HepG2 (cell line): ENCODE results near the gene RNF175. TPM values are rescaled to one million over a fixed set of nuclear protein-coding genes. Genes with fewer than 3 reads are reported as not detected.
A peak's percentile ranks its signal among the peaks of the same experiment; 100 is the strongest.

Experiments used
- ATAC-seq: fragments of 200-7000 bp; cut with Tn5 transposase; 3 replicates; pipeline ENCODE4 v1.9.1; 2020; ENCODE audit warnings: mild to moderate bottlenecking, moderate library complexity
- BruUV-seq: library from RNA; stranded (reverse); fragments of 400-500 nt; replicated peaks from 2 replicates; lab custom pipeline; 2021; lab: Mats Ljungman, UMichigan
- CTCF ChIA-PET: fragments of 300-600 bp; formaldehyde crosslinking; extraction: SDS; loops from one replicate; lab custom pipeline; 2021; ENCODE audit warnings: low total read pairs, inconsistent platforms, low intra/inter-chr PET ratio; lab: Yijun Ruan, JAX
- POLR2A ChIA-PET: fragments of 350-600 bp; sonication (Branson Sonifier 250); formaldehyde crosslinking; loops from one replicate; lab custom pipeline; 2020; ENCODE audit warnings: antibody characterized with exemption, inconsistent platforms; lab: Yijun Ruan, JAX
- DNase-seq: peaks from one replicate; pipeline ENCODE4 v3.0.0-alpha.2; 2015; ENCODE audit warnings: low spot score
- FAIRE-seq: peaks from 3 replicates; lab custom pipeline; 2011; peaks lifted over from hg19 to GRCh38; lab: Jason Lieb, UNC
- H2AFZ ChIP-seq: one replicate; pipeline ENCODE4 v1.6.1; 2011; ENCODE audit warnings: low read length, inconsistent platforms
- H3K27ac ChIP-seq: fragments of 300-600 bp; 3 replicates; pipeline ENCODE4 v1.8.0; 2011; ENCODE audit warnings: mixed run types, mild to moderate bottlenecking, mixed read lengths, low read length, inconsistent platforms; ENCODE audit not compliant: insufficient read depth; ENCODE audit errors: extremely low read length
- H3K27me3 ChIP-seq, 2 experiments: fragments of 200-600 bp in 1 of 2; 2 replicates in 1 of 2; 3 replicates in 1 of 2; pipeline versions ENCODE4 v1.6.0 to v1.8.0; 2011; ENCODE audit warnings: low read length in 2 of 2, mild to moderate bottlenecking in 2 of 2, moderate library complexity in 2 of 2, inconsistent platforms in 1 of 2; ENCODE audit not compliant: insufficient read depth in 2 of 2, control insufficient read depth in 1 of 2
- H3K36me3 ChIP-seq, 2 experiments: fragments of 200-600 bp in 1 of 2; replicated peaks in 1 of 2; 2 replicates in 1 of 2; 3 replicates in 1 of 2; pipeline versions ENCODE4 v1.5.1 to v1.8.0; 2011; ENCODE audit warnings: low read length in 2 of 2, inconsistent platforms in 1 of 2; ENCODE audit not compliant: insufficient read depth in 2 of 2, control insufficient read depth in 1 of 2
- H3K4me1 ChIP-seq: 2 replicates; pipeline ENCODE4 v1.5.1; 2012; ENCODE audit warnings: low read length, inconsistent platforms; ENCODE audit not compliant: insufficient read depth
- H3K4me2 ChIP-seq: 2 replicates; pipeline ENCODE4 v1.6.0; 2011; ENCODE audit warnings: low read depth, low read length, inconsistent platforms
- H3K4me3 ChIP-seq, 3 experiments: fragments of 200-600 bp in 1 of 3; sonication (generic), shearing (Covaris generic) in 1 of 3; replicated peaks in 1 of 3; 2 replicates each; pipeline ENCODE4 v1.5.1; 2011 to 2016; ENCODE audit warnings: low read length in 3 of 3, inconsistent platforms in 2 of 3, low read depth in 2 of 3, mild to moderate bottlenecking in 2 of 3, control low read depth in 1 of 3, mixed read lengths in 1 of 3; ENCODE audit not compliant: insufficient read depth in 1 of 3
- H3K79me2 ChIP-seq: one replicate; pipeline ENCODE4 v1.6.1; 2011; ENCODE audit warnings: low read length, inconsistent platforms; ENCODE audit not compliant: insufficient read depth
- H3K9ac ChIP-seq: 2 replicates; pipeline ENCODE4 v1.6.0; 2011; ENCODE audit warnings: mild to moderate bottlenecking, low read depth, low read length, inconsistent platforms; ENCODE audit not compliant: insufficient read depth
- H3K9me3 ChIP-seq: 2 replicates; pipeline ENCODE4 v1.5.1; 2012; ENCODE audit warnings: mild to moderate bottlenecking, low read length
- H4K20me1 ChIP-seq: 2 replicates; pipeline ENCODE4 v1.6.0; 2011; ENCODE audit warnings: inconsistent platforms, mild to moderate bottlenecking, low read length, moderate library complexity; ENCODE audit not compliant: insufficient read depth
- ATM ChIP-seq: fragments of 450-650 bp; IDR thresholded peaks from 2 replicates; pipeline ENCODE4 v1.7.1; 2017; ENCODE audit warnings: mild to moderate bottlenecking, borderline replicate concordance
- MBD4 ChIP-seq: IDR thresholded peaks from 2 replicates; pipeline ENCODE4 v1.6.1; 2012; ENCODE audit warnings: low read length, inconsistent platforms, borderline replicate concordance
- STAG1 ChIP-seq: sonication (generic); formaldehyde crosslinking; IDR thresholded peaks from 2 replicates; pipeline ENCODE4 v1.4.0; 2020; ENCODE audit warnings: missing genetic modification reagents
- ZBTB38 ChIP-seq: sonication (generic); formaldehyde crosslinking; IDR thresholded peaks from 2 replicates; pipeline ENCODE4 v1.5.1; 2020; ENCODE audit warnings: mild to moderate bottlenecking, missing genetic modification reagents
- ZKSCAN1 ChIP-seq: fragments of 150-350 bp; IDR thresholded peaks from 2 replicates; pipeline ENCODE4 v1.6.1; 2014; ENCODE audit warnings: low read length
- WGBS: methylation state at CpG from one replicate; pipeline ENCODE4 v1.1.6; 2017; ENCODE audit warnings: low lambda C conversion rate; 5-methylcytosine and 5-hydroxymethylcytosine counted together
- in situ Hi-C: cut with HindIII; loops from 2 replicates; pipeline ENCODE4 v1.10.0; 2017; ENCODE audit warnings: low pct_unique_long_range_greater_than_20kb; ENCODE audit not compliant: extremely low pct_ligation_motif_present
- intact Hi-C: fragments of 100-400 bp; cut with micrococcal nuclease; formaldehyde crosslinking; loops from one replicate; pipeline ENCODE4 v1.10.0; 2022; ENCODE audit not compliant: unreplicated experiment
- polyA plus RNA-seq, 8 experiments: library from polyadenylated mRNA; depleted of rRNA in 3 of 8; stranded (reverse) in 7 of 8; unstranded in 1 of 8; fragments of >200 nt; fragmentation: Illumina TruSeq in 4 of 8; extraction: Trizol in 4 of 8; gene quantifications; 2 replicates each; pipeline versions ENCODE4 v1.2.1 to v1.2.3, GENCODE V29; 2011 to 2016; ENCODE audit warnings: low read depth in 4 of 8, missing spikeins in 1 of 8, mixed read lengths in 1 of 8; ENCODE audit not compliant: insufficient read depth in 1 of 8
- total RNA-seq, 5 experiments: library from RNA; depleted of rRNA; stranded (reverse); fragments of >200 nt; fragmentation: Illumina TruSeq; extraction: Trizol; gene quantifications; 2 replicates each; pipeline ENCODE4 v1.2.3, GENCODE V29; 2016; ENCODE audit warnings: low read depth in 1 of 5
- TF ChIP-seq, protein P1 (sequence below): IDR thresholded peaks from 2 replicates; pipeline ENCODE4 v1.6.1; 2016; ENCODE audit warnings: low read depth, missing genetic modification reagents, missing compliant biosample characterization
- TF ChIP-seq, protein P2 (sequence below): sonication (generic); formaldehyde crosslinking; IDR thresholded peaks from 2 replicates; pipeline ENCODE4 v1.5.1; 2020; ENCODE audit warnings: missing genetic modification reagents, mild to moderate bottlenecking, borderline replicate concordance
- TF ChIP-seq, protein P3 (sequence below): sonication (generic); formaldehyde crosslinking; IDR thresholded peaks from 2 replicates; pipeline ENCODE4 v1.5.0; 2020; ENCODE audit warnings: mild to moderate bottlenecking, missing genetic modification reagents, moderate library complexity

RNF175 gene
- total and polyA plus RNA-seq, 2 of the 13 experiments (the other 11 are each of a cell fraction or from before 2014, with no cell fraction given): not detected

DNA sequence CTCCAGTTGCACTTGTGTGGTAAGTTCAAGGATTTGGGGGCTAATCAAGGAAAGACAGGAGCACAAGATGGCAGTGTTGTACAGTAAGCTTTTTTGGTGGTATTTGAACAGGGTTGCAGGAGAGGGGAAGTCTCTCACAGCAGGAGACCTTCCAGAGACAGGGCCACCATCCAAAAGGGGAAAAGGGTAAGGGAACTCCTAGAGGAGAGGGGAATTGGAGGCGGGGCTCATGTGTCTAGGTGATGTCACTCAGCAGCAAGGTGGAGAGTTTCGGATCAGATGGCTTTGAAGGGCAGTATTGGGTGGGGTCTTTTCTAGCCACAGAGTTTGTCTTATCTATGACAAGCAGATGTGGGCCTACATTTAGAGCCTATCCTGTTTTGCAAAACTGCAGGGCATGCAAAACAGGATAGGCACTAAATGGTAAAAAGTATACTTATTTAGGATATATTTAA, 13.4 kb upstream of the RNF175 start:
- no peak for FAIRE-seq
- CTCF ChIA-PET: no interaction called here
- ATAC-seq: no peak

DNA sequence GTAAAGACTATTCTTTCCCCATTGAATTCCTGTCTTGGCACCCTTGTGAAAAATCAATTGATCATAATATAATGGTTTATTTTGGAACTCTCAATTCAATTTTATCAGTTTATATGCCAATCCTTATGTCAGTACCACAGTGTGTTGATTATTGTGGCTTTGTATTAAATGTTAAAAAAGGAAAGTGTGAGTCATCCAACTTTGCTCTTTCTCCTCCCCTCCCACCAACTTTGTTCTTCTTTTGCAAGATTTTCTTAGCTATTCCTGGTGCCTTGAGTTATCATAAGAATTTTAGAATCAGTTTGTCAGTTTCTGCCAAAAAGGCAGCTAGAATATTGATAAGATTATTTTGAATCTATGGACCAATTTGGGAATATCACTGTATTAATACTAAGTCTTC, 11.2 kb upstream of the RNF175 start:
- H3K79me2 ChIP-seq: no peaks in the 10 kb centered on the region
- H3K27me3 ChIP-seq: no peaks in the 10 kb centered on the region
- POLR2A ChIA-PET: no interaction called here
- H3K9ac ChIP-seq: no peak overlapping the region
- in situ Hi-C loops (no loop called here), intact Hi-C loops (no loop called here)
- no peak for ATAC-seq
- no peak for DNase-seq
- no peak overlapping the region for H3K4me2 ChIP-seq
- H3K27ac ChIP-seq: no peak overlapping the region
- no peak for FAIRE-seq
- BruUV-seq: no TSS peak
- CTCF ChIA-PET: no interaction called here
- H3K4me3 ChIP-seq: no peak overlapping the region
- no peaks in the 10 kb centered on the region for H3K36me3 ChIP-seq
- no peak overlapping the region for H2AFZ ChIP-seq
- H4K20me1 ChIP-seq: no peaks in the 10 kb centered on the region
- no peaks in the 10 kb centered on the region for H3K9me3 ChIP-seq
- no peaks in the 10 kb centered on the region for H3K4me1 ChIP-seq
- no peak for TF ChIP-seq ATM
- no peak for TF ChIP-seq ZKSCAN1
- TF ChIP-seq, protein P1, sequence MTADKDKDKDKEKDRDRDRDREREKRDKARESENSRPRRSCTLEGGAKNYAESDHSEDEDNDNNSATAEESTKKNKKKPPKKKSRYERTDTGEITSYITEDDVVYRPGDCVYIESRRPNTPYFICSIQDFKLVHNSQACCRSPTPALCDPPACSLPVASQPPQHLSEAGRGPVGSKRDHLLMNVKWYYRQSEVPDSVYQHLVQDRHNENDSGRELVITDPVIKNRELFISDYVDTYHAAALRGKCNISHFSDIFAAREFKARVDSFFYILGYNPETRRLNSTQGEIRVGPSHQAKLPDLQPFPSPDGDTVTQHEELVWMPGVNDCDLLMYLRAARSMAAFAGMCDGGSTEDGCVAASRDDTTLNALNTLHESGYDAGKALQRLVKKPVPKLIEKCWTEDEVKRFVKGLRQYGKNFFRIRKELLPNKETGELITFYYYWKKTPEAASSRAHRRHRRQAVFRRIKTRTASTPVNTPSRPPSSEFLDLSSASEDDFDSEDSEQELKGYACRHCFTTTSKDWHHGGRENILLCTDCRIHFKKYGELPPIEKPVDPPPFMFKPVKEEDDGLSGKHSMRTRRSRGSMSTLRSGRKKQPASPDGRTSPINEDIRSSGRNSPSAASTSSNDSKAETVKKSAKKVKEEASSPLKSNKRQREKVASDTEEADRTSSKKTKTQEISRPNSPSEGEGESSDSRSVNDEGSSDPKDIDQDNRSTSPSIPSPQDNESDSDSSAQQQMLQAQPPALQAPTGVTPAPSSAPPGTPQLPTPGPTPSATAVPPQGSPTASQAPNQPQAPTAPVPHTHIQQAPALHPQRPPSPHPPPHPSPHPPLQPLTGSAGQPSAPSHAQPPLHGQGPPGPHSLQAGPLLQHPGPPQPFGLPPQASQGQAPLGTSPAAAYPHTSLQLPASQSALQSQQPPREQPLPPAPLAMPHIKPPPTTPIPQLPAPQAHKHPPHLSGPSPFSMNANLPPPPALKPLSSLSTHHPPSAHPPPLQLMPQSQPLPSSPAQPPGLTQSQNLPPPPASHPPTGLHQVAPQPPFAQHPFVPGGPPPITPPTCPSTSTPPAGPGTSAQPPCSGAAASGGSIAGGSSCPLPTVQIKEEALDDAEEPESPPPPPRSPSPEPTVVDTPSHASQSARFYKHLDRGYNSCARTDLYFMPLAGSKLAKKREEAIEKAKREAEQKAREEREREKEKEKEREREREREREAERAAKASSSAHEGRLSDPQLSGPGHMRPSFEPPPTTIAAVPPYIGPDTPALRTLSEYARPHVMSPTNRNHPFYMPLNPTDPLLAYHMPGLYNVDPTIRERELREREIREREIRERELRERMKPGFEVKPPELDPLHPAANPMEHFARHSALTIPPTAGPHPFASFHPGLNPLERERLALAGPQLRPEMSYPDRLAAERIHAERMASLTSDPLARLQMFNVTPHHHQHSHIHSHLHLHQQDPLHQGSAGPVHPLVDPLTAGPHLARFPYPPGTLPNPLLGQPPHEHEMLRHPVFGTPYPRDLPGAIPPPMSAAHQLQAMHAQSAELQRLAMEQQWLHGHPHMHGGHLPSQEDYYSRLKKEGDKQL: no peak
- no peak for TF ChIP-seq MBD4

More for the DNA sequence above, 13.4 kb upstream of the RNF175 start:
- Histone ChIP-seq H3K9me3 (no peaks in the 10 kb centered on the region), H2AFZ (no peak overlapping the region), H4K20me1 (no peaks in the 10 kb centered on the region), H3K4me2 (no peak overlapping the region), H3K9ac (no peak overlapping the region), H3K4me3 (no peak overlapping the region), H3K36me3 (no peaks in the 10 kb centered on the region), H3K27ac (no peak overlapping the region), H3K4me1 (no peaks in the 10 kb centered on the region), H3K27me3 (no peaks in the 10 kb centered on the region), H3K79me2 (no peaks in the 10 kb centered on the region)
- BruUV-seq: no TSS peak
- intact Hi-C loops: no loop called here
- DNase-seq: no peak
- POLR2A ChIA-PET: no interaction called here
- in situ Hi-C loops: no loop called here
- no peak for TF ChIP-seq ZBTB38 (CRISPR knock-in tag)
- TF ChIP-seq, protein P2, sequence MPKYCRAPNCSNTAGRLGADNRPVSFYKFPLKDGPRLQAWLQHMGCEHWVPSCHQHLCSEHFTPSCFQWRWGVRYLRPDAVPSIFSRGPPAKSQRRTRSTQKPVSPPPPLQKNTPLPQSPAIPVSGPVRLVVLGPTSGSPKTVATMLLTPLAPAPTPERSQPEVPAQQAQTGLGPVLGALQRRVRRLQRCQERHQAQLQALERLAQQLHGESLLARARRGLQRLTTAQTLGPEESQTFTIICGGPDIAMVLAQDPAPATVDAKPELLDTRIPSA (CRISPR knock-in tag): no peak
- peak; percentile 20; the same call in 1 of the 2 replicates for TF ChIP-seq STAG1 (CRISPR knock-in tag)
- TF ChIP-seq, protein P3, sequence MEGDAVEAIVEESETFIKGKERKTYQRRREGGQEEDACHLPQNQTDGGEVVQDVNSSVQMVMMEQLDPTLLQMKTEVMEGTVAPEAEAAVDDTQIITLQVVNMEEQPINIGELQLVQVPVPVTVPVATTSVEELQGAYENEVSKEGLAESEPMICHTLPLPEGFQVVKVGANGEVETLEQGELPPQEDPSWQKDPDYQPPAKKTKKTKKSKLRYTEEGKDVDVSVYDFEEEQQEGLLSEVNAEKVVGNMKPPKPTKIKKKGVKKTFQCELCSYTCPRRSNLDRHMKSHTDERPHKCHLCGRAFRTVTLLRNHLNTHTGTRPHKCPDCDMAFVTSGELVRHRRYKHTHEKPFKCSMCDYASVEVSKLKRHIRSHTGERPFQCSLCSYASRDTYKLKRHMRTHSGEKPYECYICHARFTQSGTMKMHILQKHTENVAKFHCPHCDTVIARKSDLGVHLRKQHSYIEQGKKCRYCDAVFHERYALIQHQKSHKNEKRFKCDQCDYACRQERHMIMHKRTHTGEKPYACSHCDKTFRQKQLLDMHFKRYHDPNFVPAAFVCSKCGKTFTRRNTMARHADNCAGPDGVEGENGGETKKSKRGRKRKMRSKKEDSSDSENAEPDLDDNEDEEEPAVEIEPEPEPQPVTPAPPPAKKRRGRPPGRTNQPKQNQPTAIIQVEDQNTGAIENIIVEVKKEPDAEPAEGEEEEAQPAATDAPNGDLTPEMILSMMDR (CRISPR knock-in tag): 0 out of 2 replicates have a peak, but pooled peaks have one; percentile 32
- 7% methylated on average over 2 of the region's 2 CpGs for WGBS
